HG03558 (cell line): ENCODE results near the gene MGAT5B.

ENCODE experiments used
- ATAC-seq: cut with Tn5 transposase; IDR thresholded peaks from one replicate; pipeline ENCODE4 v1.9.1; 2021; ENCODE audit warnings: moderate number of reproducible peaks; ENCODE audit not compliant: unreplicated experiment; ENCODE audit errors: extremely low read depth

Gene MGAT5B

GRCh38 chr17:76994237-76994637, 126.0 kb downstream of the MGAT5B start:
- ATAC-seq: no peak

DNA sequence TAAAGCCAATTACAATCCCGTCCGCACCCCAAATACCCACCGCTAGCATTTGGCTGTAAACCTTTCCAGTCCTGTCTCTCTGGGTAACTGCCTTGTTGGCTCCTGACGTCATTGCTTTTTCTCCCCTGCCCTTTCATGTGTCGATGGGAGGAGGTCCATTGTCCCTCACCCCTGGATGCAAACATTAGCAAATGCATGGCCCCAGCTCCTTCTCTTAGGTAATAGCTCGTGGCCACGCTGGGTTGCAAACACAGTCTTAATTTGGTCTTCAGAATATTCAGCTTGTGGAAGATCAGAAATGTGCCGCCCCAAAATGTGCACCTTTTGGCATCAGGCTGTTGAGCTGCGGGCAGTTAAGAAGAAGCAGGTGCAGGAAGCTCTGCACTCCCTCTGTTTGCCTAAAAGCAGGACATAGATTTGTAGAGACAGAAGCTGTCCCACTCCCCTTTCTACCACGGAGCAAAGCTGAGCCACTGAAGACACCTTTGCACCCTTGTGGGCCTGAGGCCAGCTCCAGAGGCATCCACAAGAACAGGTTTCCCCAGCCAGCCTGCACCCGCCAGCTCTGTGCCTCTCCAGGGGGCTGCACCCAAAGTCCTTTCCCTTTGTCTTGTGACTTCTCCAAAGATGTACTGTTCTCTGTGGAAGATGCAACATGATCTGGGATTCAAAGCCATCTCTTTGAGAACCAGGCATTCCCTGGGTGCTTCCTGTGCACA, 127.3 kb downstream of the MGAT5B start:
- no peak for ATAC-seq

DNA sequence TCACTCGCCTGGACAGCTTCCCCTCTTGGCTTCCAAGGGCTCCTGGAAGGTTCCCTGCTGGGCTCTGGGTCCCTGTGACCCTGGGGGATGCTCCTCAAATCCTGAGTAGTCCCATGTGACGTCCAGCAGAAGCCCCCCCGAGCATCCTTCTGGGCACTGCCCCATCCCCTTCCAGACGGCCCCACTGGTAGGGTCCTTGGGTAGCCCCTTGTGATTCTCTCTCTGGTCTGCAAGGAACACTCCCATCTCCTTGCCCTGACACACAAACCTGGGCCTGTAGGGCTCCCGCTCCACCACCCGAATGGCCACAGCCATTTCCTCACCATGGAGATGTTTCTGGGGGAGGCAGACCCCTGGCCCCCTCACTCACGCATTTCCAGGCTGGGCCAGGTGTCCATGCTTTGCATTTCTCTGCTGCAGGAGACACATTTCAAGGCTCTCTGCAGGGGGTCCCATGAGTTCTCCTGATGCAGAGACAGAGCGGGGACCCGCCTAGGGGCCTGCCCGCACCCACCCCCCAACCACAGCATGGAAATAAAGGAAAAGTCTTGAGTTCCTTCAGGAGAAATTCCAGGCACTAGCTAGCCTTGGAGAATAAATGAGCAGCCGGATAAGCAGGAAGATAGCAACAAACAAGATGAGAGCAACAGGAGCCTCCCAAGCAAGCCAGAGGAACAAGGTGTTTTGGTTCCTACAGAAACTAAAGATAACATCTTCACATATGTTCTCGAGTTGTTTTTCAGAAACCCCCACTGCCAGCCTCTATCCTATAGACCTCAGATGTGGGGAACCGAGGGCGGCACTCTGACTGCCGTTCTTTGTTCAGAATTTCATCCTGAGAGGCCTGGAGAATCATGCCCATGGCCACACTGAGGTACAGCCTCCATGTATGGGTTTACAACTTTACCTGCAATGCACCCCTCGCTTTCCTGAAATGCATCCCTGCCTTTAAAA, 128.8 kb downstream of the MGAT5B start:
- no peak for ATAC-seq

- no peak for ATAC-seq
Measured at GRCh38 chr17:76997981-76998531, 129.9 kb downstream of the MGAT5B start.

- no peak for ATAC-seq
Measured at GRCh38 chr17:76998839-76999238, 130.6 kb downstream of the MGAT5B start.
